ENCODE data around the gene ATF7IP2. TPM values are rescaled to one million over a fixed set of nuclear protein-coding genes. Genes with fewer than 3 reads are reported as not detected.
"Not testable (repeated sequence)": the region's sequence is repeated elsewhere in the genome, so short reads cannot be mapped to it uniquely, and the experiment has no call there.

Gene ATF7IP2
- total RNA-seq, 1 experiment from 2014 or later, result 7.1 TPM

- Histone ChIP-seq H3K4me3 (no peak overlapping the region), H3K27ac (no peak overlapping the region), H3K27me3 (replicated peaks) (no peaks in the 10 kb centered on the region), H3K4me1 (replicated peaks) (0 out of 2 replicates have a peak, but pooled peaks cover 3% of the 10 kb centered on the region), H3K36me3 (peaks cover 4% of the 10 kb centered on the region; the same call in 1 of the 2 replicates), H3K9me3 (replicated peaks) (no peaks in the 10 kb centered on the region)
- DNase-seq (ENCODE audit: low read depth in 1 of 2, low spot score in 2 of 2), result no peak
These were observed 4.5 kb downstream of the ATF7IP2 start for GRCh38 chr16:10390330-10390729.

- H3K27me3 ChIP-seq (replicated peaks), result no peaks in the 10 kb centered on the region
- 0 out of 2 replicates have a peak, but pooled peaks cover 3% of the 10 kb centered on the region for H3K4me1 ChIP-seq (replicated peaks)
- no peak overlapping the region for H3K4me3 ChIP-seq
- H3K36me3 ChIP-seq, result peaks cover 4% of the 10 kb centered on the region; the same call in 1 of the 2 replicates
- no peak overlapping the region for H3K27ac ChIP-seq
- no peaks in the 10 kb centered on the region for H3K9me3 ChIP-seq (replicated peaks)
- no peak for DNase-seq (ENCODE audit: low read depth in 1 of 2, low spot score in 2 of 2)
These were observed 5.0 kb downstream of the ATF7IP2 start for GRCh38 chr16:10390867-10391266.

- no peak overlapping the region for H3K4me3 ChIP-seq
- H3K4me1 ChIP-seq (replicated peaks), result 0 out of 2 replicates have a peak, but pooled peaks cover 3% of the 10 kb centered on the region
- no peak for DNase-seq (ENCODE audit: low read depth in 1 of 2, low spot score in 2 of 2)
- H3K36me3 ChIP-seq, result peaks cover 4% of the 10 kb centered on the region; the same call in 1 of the 2 replicates
- no peaks in the 10 kb centered on the region for H3K9me3 ChIP-seq (replicated peaks)
- no peak overlapping the region for H3K27ac ChIP-seq
- H3K27me3 ChIP-seq (replicated peaks), result no peaks in the 10 kb centered on the region
These were observed 5.5 kb downstream of the ATF7IP2 start for GRCh38 chr16:10391339-10391738.

GRCh38 chr16:10402975-10403374 lies 17.1 kb downstream of the ATF7IP2 start:
- no peaks in the 10 kb centered on the region for H3K4me1 ChIP-seq (replicated peaks)
- DNase-seq (ENCODE audit: low read depth in 1 of 2, low spot score in 2 of 2), result no peak
- H3K9me3 ChIP-seq (replicated peaks), result no peaks in the 10 kb centered on the region; the same call in 1 of the 2 replicates
- no peaks in the 10 kb centered on the region for H3K36me3 ChIP-seq
- H3K4me3 ChIP-seq, result no peak overlapping the region
- H3K27ac ChIP-seq, result no peak overlapping the region
- H3K27me3 ChIP-seq (replicated peaks), result no peaks in the 10 kb centered on the region

GRCh38 chr16:10405386-10405939 lies 19.6 kb downstream of the ATF7IP2 start:
- no peak for DNase-seq (ENCODE audit: low read depth in 1 of 2, low spot score in 2 of 2)
- H3K9me3 ChIP-seq (replicated peaks), result peaks cover 9% of the 10 kb centered on the region
- no peaks in the 10 kb centered on the region for H3K4me1 ChIP-seq (replicated peaks)
- no peaks in the 10 kb centered on the region for H3K36me3 ChIP-seq
- no peak overlapping the region for H3K27ac ChIP-seq
- H3K27me3 ChIP-seq (replicated peaks), result no peaks in the 10 kb centered on the region
- no peak overlapping the region for H3K4me3 ChIP-seq

- no peaks in the 10 kb centered on the region for H3K27me3 ChIP-seq (replicated peaks)
- peaks cover 9% of the 10 kb centered on the region; the same call in 1 of the 2 replicates for H3K9me3 ChIP-seq (replicated peaks)
- H3K36me3 ChIP-seq, result no peaks in the 10 kb centered on the region
- H3K4me3 ChIP-seq, result no peak overlapping the region
- H3K27ac ChIP-seq, result no peak overlapping the region
- no peak for DNase-seq (ENCODE audit: low read depth in 1 of 2, low spot score in 2 of 2)
- H3K4me1 ChIP-seq (replicated peaks), result no peaks in the 10 kb centered on the region
These were observed 23.0 kb downstream of the ATF7IP2 start for GRCh38 chr16:10408824-10409381.

- H3K36me3 ChIP-seq; H3K4me3 ChIP-seq; H3K9me3 ChIP-seq (replicated peaks); H3K27ac ChIP-seq; H3K27me3 ChIP-seq (replicated peaks); DNase-seq (ENCODE audit: low read depth in 1 of 2, low spot score in 2 of 2); H3K4me1 ChIP-seq (replicated peaks): not testable (repeated sequence)
These were observed 23.9 kb downstream of the ATF7IP2 start for GRCh38 chr16:10409713-10410112.

GRCh38 chr16:10410469-10410868 lies 24.6 kb downstream of the ATF7IP2 start:
- Histone ChIP-seq H3K4me1 (replicated peaks) (no peaks in the 10 kb centered on the region), H3K9me3 (replicated peaks) (peaks cover 9% of the 10 kb centered on the region; the same call in 1 of the 2 replicates), H3K27me3 (replicated peaks) (no peaks in the 10 kb centered on the region), H3K4me3 (no peak overlapping the region), H3K27ac (no peak overlapping the region), H3K36me3 (no peaks in the 10 kb centered on the region)
- DNase-seq (ENCODE audit: low read depth in 1 of 2, low spot score in 2 of 2), result no peak

GRCh38 chr16:10412935-10413601 lies 27.2 kb downstream of the ATF7IP2 start:
- H3K27me3 ChIP-seq (replicated peaks), result no peaks in the 10 kb centered on the region
- peaks cover 18% of the 10 kb centered on the region; the same call in 1 of the 2 replicates for H3K9me3 ChIP-seq (replicated peaks)
- DNase-seq (ENCODE audit: low read depth in 1 of 2, low spot score in 2 of 2), result no peak

GRCh38 chr16:10418204-10418603 lies 32.3 kb downstream of the ATF7IP2 start:
- H3K27me3 ChIP-seq (replicated peaks); H3K4me1 ChIP-seq (replicated peaks); H3K27ac ChIP-seq; DNase-seq (ENCODE audit: low read depth in 1 of 2, low spot score in 2 of 2); H3K4me3 ChIP-seq; H3K9me3 ChIP-seq (replicated peaks); H3K36me3 ChIP-seq: not testable (repeated sequence)

More at GRCh38 chr16:10412935-10413601, 27.2 kb downstream of the ATF7IP2 start:
- H3K27ac ChIP-seq, result no peak overlapping the region
- no peaks in the 10 kb centered on the region for H3K36me3 ChIP-seq
- H3K4me3 ChIP-seq, result no peak overlapping the region
- no peaks in the 10 kb centered on the region for H3K4me1 ChIP-seq (replicated peaks)

- Histone ChIP-seq H3K4me3 (no peak overlapping the region), H3K27ac (no peak overlapping the region), H3K36me3 (no peaks in the 10 kb centered on the region), H3K9me3 (replicated peaks) (peaks cover 10% of the 10 kb centered on the region; the same call in 1 of the 2 replicates), H3K4me1 (replicated peaks) (no peaks in the 10 kb centered on the region), H3K27me3 (replicated peaks) (no peaks in the 10 kb centered on the region)
- DNase-seq (ENCODE audit: low read depth in 1 of 2, low spot score in 2 of 2), result no peak
These were observed 33.8 kb downstream of the ATF7IP2 start for GRCh38 chr16:10419701-10420100.

- Histone ChIP-seq H3K9me3 (replicated peaks) (peaks cover 3% of the 10 kb centered on the region; the same call in 1 of the 2 replicates), H3K36me3 (no peaks in the 10 kb centered on the region), H3K4me1 (replicated peaks) (no peaks in the 10 kb centered on the region), H3K27ac (no peak overlapping the region), H3K4me3 (no peak overlapping the region), H3K27me3 (replicated peaks) (no peaks in the 10 kb centered on the region)
- DNase-seq (ENCODE audit: low read depth in 1 of 2, low spot score in 2 of 2), result no peak
These were observed 35.7 kb downstream of the ATF7IP2 start for GRCh38 chr16:10421596-10421995.

- Histone ChIP-seq H3K27ac (no peak overlapping the region), H3K27me3 (replicated peaks) (no peaks in the 10 kb centered on the region), H3K9me3 (replicated peaks) (no peaks in the 10 kb centered on the region), H3K36me3 (no peaks in the 10 kb centered on the region), H3K4me3 (no peak overlapping the region), H3K4me1 (replicated peaks) (no peaks in the 10 kb centered on the region)
- no peak for DNase-seq (ENCODE audit: low read depth in 1 of 2, low spot score in 2 of 2)
These were observed 42.7 kb downstream of the ATF7IP2 start for GRCh38 chr16:10428433-10429168.
